HepG2 (cell line): ENCODE results near the gene SNX7. TPM values are rescaled to one million over a fixed set of nuclear protein-coding genes. Genes with fewer than 3 reads are reported as not detected.

Experiments
- ARNT2 ChIP-seq: sonication (generic); formaldehyde crosslinking; IDR thresholded peaks from 2 replicates; pipeline ENCODE4 v1.8.0; 2022; ENCODE audit warnings: mild to moderate bottlenecking, low read depth, missing genetic modification reagents, moderate library complexity
- DBP ChIP-seq: sonication (generic); formaldehyde crosslinking; IDR thresholded peaks from 2 replicates; pipeline ENCODE4 v1.4.0; 2020; ENCODE audit warnings: missing genetic modification reagents; ENCODE audit errors: not compliant biosample characterization
- ESRRA ChIP-seq: sonication (generic); formaldehyde crosslinking; IDR thresholded peaks from 2 replicates; pipeline ENCODE4 v1.5.1; 2020; ENCODE audit warnings: mild to moderate bottlenecking, low read depth, missing genetic modification reagents
- FLYWCH1 ChIP-seq: sonication (generic); formaldehyde crosslinking; IDR thresholded peaks from 2 replicates; pipeline ENCODE4 v1.8.1; 2023; ENCODE audit warnings: mild to moderate bottlenecking, missing genetic modification reagents
- FOXP1 ChIP-seq, 2 experiments: fragments of 450-650 bp in 1 of 2; IDR thresholded peaks; 2 replicates each; pipeline ENCODE4 v1.6.1; 2017 to 2018; ENCODE audit warnings: antibody characterized with exemption in 1 of 2
- GATAD2A ChIP-seq: IDR thresholded peaks from 2 replicates; pipeline ENCODE4 v1.6.1; 2016
- JUN ChIP-seq: sonication (generic); formaldehyde crosslinking; IDR thresholded peaks from 2 replicates; pipeline ENCODE4 v1.4.0; 2020; ENCODE audit warnings: mild to moderate bottlenecking, missing genetic modification reagents
- MIXL1 ChIP-seq: IDR thresholded peaks from 2 replicates; pipeline ENCODE4 v1.6.1; 2016
- MTERF4 ChIP-seq: sonication (generic); formaldehyde crosslinking; IDR thresholded peaks from 2 replicates; pipeline ENCODE4 v1.8.0; 2023; ENCODE audit warnings: mild to moderate bottlenecking, missing genetic modification reagents
- NFYB ChIP-seq: sonication (generic); formaldehyde crosslinking; IDR thresholded peaks from 2 replicates; pipeline ENCODE4 v1.4.0; 2020; ENCODE audit warnings: missing genetic modification reagents
- POLR2A ChIP-seq, 2 experiments: IDR thresholded peaks; 2 replicates each; pipeline ENCODE4 v1.6.1; 2011; ENCODE audit warnings: low read depth in 2 of 2, low read length in 2 of 2, mild to moderate bottlenecking in 1 of 2, moderate library complexity in 1 of 2; ENCODE audit not compliant: insufficient read depth in 1 of 2
- SALL2 ChIP-seq: sonication (generic); formaldehyde crosslinking; IDR thresholded peaks from 2 replicates; pipeline ENCODE4 v1.8.1; 2023; ENCODE audit warnings: mild to moderate bottlenecking, missing genetic modification reagents, inconsistent platforms
- SOX5 ChIP-seq: IDR thresholded peaks from 2 replicates; pipeline ENCODE4 v1.6.1; 2016; ENCODE audit warnings: borderline replicate concordance
- SP2 ChIP-seq: sonication (generic); formaldehyde crosslinking; IDR thresholded peaks from 2 replicates; pipeline ENCODE4 v1.5.1; 2020; ENCODE audit warnings: mild to moderate bottlenecking, missing genetic modification reagents
- TARDBP ChIP-seq: sonication (generic); formaldehyde crosslinking; IDR thresholded peaks from 2 replicates; pipeline ENCODE4 v1.8.0; 2022; ENCODE audit warnings: mild to moderate bottlenecking, missing genetic modification reagents
- ZHX1 ChIP-seq: sonication (generic); formaldehyde crosslinking; IDR thresholded peaks from 2 replicates; pipeline ENCODE4 v1.8.1; 2022; ENCODE audit warnings: low read depth, mild to moderate bottlenecking, missing genetic modification reagents
- ZNF207 ChIP-seq: fragments of 450-650 bp; IDR thresholded peaks from 2 replicates; pipeline ENCODE4 v1.6.1; 2016; ENCODE audit warnings: antibody characterized with exemption, borderline replicate concordance
- ZNF24 ChIP-seq: fragments of 450-650 bp; IDR thresholded peaks from 2 replicates; pipeline ENCODE4 v1.6.1; 2017; ENCODE audit warnings: antibody characterized with exemption, mild to moderate bottlenecking
- ZNF367 ChIP-seq: sonication (generic); formaldehyde crosslinking; IDR thresholded peaks from 2 replicates; pipeline ENCODE4 v1.4.0; 2020; ENCODE audit warnings: missing genetic modification reagents, borderline replicate concordance
- ZNF460 ChIP-seq: sonication (generic); formaldehyde crosslinking; IDR thresholded peaks from 2 replicates; pipeline ENCODE4 v1.5.1; 2020; ENCODE audit warnings: missing genetic modification reagents, mild to moderate bottlenecking, borderline replicate concordance
- ZNF749 ChIP-seq: sonication (generic); formaldehyde crosslinking; IDR thresholded peaks from 2 replicates; pipeline ENCODE4 v1.8.0; 2022; ENCODE audit warnings: mild to moderate bottlenecking, missing genetic modification reagents, moderate library complexity, borderline replicate concordance
- ZNF841 ChIP-seq: sonication (generic); formaldehyde crosslinking; IDR thresholded peaks from 2 replicates; pipeline ENCODE4 v1.8.1; 2023; ENCODE audit warnings: missing genetic modification reagents, borderline replicate concordance
- polyA plus RNA-seq, 8 experiments: library from polyadenylated mRNA; depleted of rRNA in 3 of 8; stranded (reverse) in 7 of 8; unstranded in 1 of 8; fragments of >200 nt; fragmentation: Illumina TruSeq in 4 of 8; extraction: Trizol in 4 of 8; gene quantifications; 2 replicates each; pipeline versions ENCODE4 v1.2.1 to v1.2.3, GENCODE V29; 2011 to 2016; ENCODE audit warnings: low read depth in 4 of 8, missing spikeins in 1 of 8, mixed read lengths in 1 of 8; ENCODE audit not compliant: insufficient read depth in 1 of 8
- total RNA-seq, 5 experiments: library from RNA; depleted of rRNA; stranded (reverse); fragments of >200 nt; fragmentation: Illumina TruSeq; extraction: Trizol; gene quantifications; 2 replicates each; pipeline ENCODE4 v1.2.3, GENCODE V29; 2016; ENCODE audit warnings: low read depth in 1 of 5
- TF ChIP-seq, protein P1 (sequence below): sonication (generic); formaldehyde crosslinking; IDR thresholded peaks from 2 replicates; pipeline ENCODE4 v1.8.1; 2023; ENCODE audit warnings: missing genetic modification reagents, inconsistent platforms, borderline replicate concordance
- TF ChIP-seq, protein P2 (sequence below): sonication (generic); formaldehyde crosslinking; conservative IDR thresholded peaks from 2 replicates; pipeline ENCODE4 v1.8.0; 2022; ENCODE audit warnings: missing genetic modification reagents

SNX7 gene
- total and polyA plus RNA-seq, 2 of the 13 experiments (the other 11 are each of a cell fraction or from before 2014, with no cell fraction given) = 14.3 to 33.5 TPM

GRCh38 chr1:98660940-98661543 lies 479 bp upstream of the SNX7 start (continued):
- TF ChIP-seq ARNT2 (CRISPR knock-in tag) = no peak
- no peak for TF ChIP-seq MTERF4 (CRISPR knock-in tag)
- TF ChIP-seq TARDBP (CRISPR knock-in tag) = no peak
- TF ChIP-seq, protein P1, sequence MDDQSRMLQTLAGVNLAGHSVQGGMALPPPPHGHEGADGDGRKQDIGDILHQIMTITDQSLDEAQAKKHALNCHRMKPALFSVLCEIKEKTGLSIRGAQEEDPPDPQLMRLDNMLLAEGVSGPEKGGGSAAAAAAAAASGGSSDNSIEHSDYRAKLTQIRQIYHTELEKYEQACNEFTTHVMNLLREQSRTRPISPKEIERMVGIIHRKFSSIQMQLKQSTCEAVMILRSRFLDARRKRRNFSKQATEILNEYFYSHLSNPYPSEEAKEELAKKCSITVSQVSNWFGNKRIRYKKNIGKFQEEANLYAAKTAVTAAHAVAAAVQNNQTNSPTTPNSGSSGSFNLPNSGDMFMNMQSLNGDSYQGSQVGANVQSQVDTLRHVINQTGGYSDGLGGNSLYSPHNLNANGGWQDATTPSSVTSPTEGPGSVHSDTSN (CRISPR knock-in tag) = no peak
- TF ChIP-seq ZHX1 = no peak
- no peak for TF ChIP-seq ZNF749 (CRISPR knock-in tag)
- no peak for TF ChIP-seq FOXP1 (IDR thresholded peaks at IDR 0.05)
- TF ChIP-seq FOXP1 (CRISPR knock-in tag; IDR thresholded peaks at IDR 0.05) = no peak
- TF ChIP-seq ZNF460 = no peak
- TF ChIP-seq GATAD2A (CRISPR knock-in tag) = no peak
- no peak for TF ChIP-seq DBP (CRISPR knock-in tag)
- TF ChIP-seq SP2 (CRISPR knock-in tag) = no peak
- no peak for TF ChIP-seq FLYWCH1
- no peak for TF ChIP-seq JUN (CRISPR knock-in tag)
- no peak for TF ChIP-seq ZNF207
- TF ChIP-seq SOX5 = no peak
- 0 out of 2 replicates have a peak, but pooled peaks have one; percentile 24 for TF ChIP-seq MIXL1 (CRISPR knock-in tag)
- TF ChIP-seq NFYB (CRISPR knock-in tag) = no peak
- TF ChIP-seq, protein P2, sequence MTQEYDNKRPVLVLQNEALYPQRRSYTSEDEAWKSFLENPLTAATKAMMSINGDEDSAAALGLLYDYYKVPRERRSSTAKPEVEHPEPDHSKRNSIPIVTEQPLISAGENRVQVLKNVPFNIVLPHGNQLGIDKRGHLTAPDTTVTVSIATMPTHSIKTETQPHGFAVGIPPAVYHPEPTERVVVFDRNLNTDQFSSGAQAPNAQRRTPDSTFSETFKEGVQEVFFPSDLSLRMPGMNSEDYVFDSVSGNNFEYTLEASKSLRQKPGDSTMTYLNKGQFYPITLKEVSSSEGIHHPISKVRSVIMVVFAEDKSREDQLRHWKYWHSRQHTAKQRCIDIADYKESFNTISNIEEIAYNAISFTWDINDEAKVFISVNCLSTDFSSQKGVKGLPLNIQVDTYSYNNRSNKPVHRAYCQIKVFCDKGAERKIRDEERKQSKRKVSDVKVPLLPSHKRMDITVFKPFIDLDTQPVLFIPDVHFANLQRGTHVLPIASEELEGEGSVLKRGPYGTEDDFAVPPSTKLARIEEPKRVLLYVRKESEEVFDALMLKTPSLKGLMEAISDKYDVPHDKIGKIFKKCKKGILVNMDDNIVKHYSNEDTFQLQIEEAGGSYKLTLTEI (CRISPR knock-in tag) = no peak
- no peak for TF ChIP-seq SALL2 (CRISPR knock-in tag)
- TF ChIP-seq ZNF841 (CRISPR knock-in tag) = no peak
- no peak for TF ChIP-seq ESRRA (CRISPR knock-in tag)
- no peak for TF ChIP-seq ZNF367 (CRISPR knock-in tag)
- TF ChIP-seq ZNF24 = no peak
- TF ChIP-seq POLR2A (IDR thresholded peaks at IDR 0.05; ENCODE audit: insufficient read depth in 1 of 2, low read depth in 2 of 2, low read length in 2 of 2) = peak; percentile 35 to 63; a peak in 1 of 4 replicates
